ENCODE data around the gene INO80D.

INO80D gene

DNA sequence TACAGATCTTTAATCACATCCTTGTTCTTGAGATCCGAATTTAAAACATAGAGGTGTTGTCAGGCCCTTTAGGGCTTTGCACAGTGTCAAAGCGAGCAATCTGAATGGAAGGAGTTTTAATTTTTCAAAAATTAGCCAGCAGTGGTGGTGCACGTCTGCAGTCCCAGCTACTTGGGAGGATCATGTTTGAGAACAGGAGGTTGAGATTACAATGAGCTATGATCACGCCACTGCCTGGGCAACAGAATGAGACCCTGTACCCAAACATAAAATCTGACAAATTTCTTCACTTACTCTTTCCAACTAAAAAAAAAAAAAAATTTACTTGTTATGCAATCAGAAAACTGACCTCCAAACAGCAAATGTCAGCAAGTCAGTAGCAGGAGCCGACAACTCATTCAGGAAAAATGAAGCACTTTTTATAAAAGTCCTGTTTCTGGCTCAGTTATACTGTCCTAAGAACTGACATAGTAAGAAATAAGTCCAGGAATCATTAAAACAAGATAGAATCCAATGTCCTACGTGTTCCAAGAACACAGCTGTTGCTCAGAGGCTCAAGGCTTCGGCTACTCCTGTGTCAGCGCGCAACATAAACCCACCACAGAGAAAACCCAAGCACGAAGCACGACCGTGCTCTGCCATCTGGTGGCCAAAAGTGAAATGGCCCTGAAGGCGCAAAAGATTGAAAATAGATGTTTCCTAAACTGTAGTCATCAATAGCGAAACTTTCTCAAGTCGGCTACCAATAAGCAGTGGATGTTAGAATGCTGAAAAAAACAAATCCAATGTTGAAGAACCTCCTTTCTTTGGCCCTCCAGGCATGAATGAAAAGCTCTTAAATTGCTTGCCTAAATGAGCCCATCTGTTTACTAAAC is 138.1 kb downstream of the INO80D start:
- in situ Hi-C loops (cut with HindIII; ENCODE audit: low sequenced_read_pairs), result no loop called here
- TF ChIP-seq, protein P1, sequence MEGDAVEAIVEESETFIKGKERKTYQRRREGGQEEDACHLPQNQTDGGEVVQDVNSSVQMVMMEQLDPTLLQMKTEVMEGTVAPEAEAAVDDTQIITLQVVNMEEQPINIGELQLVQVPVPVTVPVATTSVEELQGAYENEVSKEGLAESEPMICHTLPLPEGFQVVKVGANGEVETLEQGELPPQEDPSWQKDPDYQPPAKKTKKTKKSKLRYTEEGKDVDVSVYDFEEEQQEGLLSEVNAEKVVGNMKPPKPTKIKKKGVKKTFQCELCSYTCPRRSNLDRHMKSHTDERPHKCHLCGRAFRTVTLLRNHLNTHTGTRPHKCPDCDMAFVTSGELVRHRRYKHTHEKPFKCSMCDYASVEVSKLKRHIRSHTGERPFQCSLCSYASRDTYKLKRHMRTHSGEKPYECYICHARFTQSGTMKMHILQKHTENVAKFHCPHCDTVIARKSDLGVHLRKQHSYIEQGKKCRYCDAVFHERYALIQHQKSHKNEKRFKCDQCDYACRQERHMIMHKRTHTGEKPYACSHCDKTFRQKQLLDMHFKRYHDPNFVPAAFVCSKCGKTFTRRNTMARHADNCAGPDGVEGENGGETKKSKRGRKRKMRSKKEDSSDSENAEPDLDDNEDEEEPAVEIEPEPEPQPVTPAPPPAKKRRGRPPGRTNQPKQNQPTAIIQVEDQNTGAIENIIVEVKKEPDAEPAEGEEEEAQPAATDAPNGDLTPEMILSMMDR (IDR thresholded peaks at IDR 0.05; ENCODE audit: low read depth, low read length), result peak; percentile 95
- no peak overlapping the region for H3K4me3 ChIP-seq (ENCODE audit: low read depth, low read length)
- DNase-seq (ENCODE audit: low read depth, low spot score), result peak; percentile 70

DNA sequence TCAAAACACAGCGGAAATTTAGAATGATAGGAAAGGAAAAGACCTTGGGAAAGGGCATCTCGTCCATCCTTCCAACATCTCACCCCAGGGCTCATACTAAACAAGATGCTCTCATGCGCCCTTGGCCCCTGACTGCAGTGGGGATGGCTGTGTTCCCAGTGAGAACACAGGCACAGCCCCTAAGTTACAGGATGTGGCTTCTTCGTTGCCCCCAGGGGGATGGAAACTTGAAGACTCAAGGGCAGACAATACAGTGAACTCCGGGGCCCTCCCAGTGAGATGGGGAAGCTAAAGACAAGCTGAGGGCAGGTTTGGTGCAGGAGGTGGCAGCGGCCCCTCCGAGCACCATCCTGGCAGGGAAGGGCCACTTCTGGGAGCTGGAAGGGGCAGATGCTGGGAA is 139.7 kb downstream of the INO80D start:
- H3K4me3 ChIP-seq (ENCODE audit: low read depth, low read length), result no peak overlapping the region
- DNase-seq (ENCODE audit: low read depth, low spot score), result no peak
- in situ Hi-C loops (cut with HindIII; ENCODE audit: low sequenced_read_pairs), result no loop called here
- TF ChIP-seq, protein P1 (IDR thresholded peaks at IDR 0.05; ENCODE audit: low read depth, low read length), result no peak
